ENCODE data around the gene TGFBR2. TPM values are rescaled to one million over a fixed set of nuclear protein-coding genes. Genes with fewer than 3 reads are reported as not detected.

The TGFBR2 gene
- 338 and 456 TPM in 2 replicates for total RNA-seq

GRCh38 chr3:30606301-30607031 is at the start of gene TGFBR2:
Gene TGFBR2 (plus strand): TSS chr3:30606601. CDS start chr3:30606884, 283 bp downstream.

Data from bladder microvascular endothelial cell (primary cell).